Neural progenitor cell (in vitro differentiated cells): ENCODE data around the gene COL8A1. TPM values are rescaled to one million over a fixed set of nuclear protein-coding genes. Genes with fewer than 3 reads are reported as not detected.

ENCODE experiments used
- DNase-seq: peaks from one replicate; pipeline ENCODE4 v3.0.0-alpha.2; 2016; ENCODE audit warnings: low spot score
- H2AFZ ChIP-seq: fragments of 200-600 bp; sonication (generic); replicated peaks from 2 replicates; pipeline ENCODE4 v1.6.1; 2016; ENCODE audit warnings: antibody characterized with exemption
- H3F3A ChIP-seq: fragments of 200-600 bp; sonication (generic); 2 replicates; pipeline ENCODE4 v1.6.1; 2016; ENCODE audit warnings: antibody characterized with exemption, low read depth
- H3K27ac ChIP-seq: fragments of 200-600 bp; sonication (generic); 2 replicates; pipeline ENCODE4 v1.5.1; 2016; ENCODE audit warnings: mild to moderate bottlenecking
- H3K27me3 ChIP-seq: fragments of 200-600 bp; sonication (generic); 2 replicates; pipeline ENCODE4 v1.6.1; 2016; ENCODE audit warnings: mild to moderate bottlenecking, moderate library complexity
- H3K36me3 ChIP-seq: fragments of 200-600 bp; sonication (generic); 2 replicates; pipeline ENCODE4 v1.5.1; 2016
- H3K4me1 ChIP-seq: fragments of 200-600 bp; sonication (generic); 2 replicates; pipeline ENCODE4 v1.6.1; 2016; ENCODE audit warnings: mixed run types
- H3K4me2 ChIP-seq: fragments of 200-600 bp; sonication (generic); 2 replicates; pipeline ENCODE4 v1.6.1; 2016
- H3K4me3 ChIP-seq: fragments of 200-600 bp; sonication (generic); 2 replicates; pipeline ENCODE4 v1.5.1; 2016
- H3K79me2 ChIP-seq: fragments of 200-600 bp; sonication (generic); 2 replicates; pipeline ENCODE4 v1.6.1; 2016; ENCODE audit warnings: low read depth
- H3K9ac ChIP-seq: fragments of 200-600 bp; sonication (generic); 2 replicates; pipeline ENCODE4 v1.6.1; 2016
- H3K9me3 ChIP-seq: fragments of 200-600 bp; sonication (generic); 2 replicates; pipeline ENCODE4 v1.5.1; 2016; ENCODE audit warnings: low read depth
- H4K20me1 ChIP-seq: fragments of 200-600 bp; sonication (generic); 2 replicates; pipeline ENCODE4 v1.6.1; 2016; ENCODE audit warnings: low read depth
- H3K27ac Mint-ChIP-seq: 3 replicates; pipeline ENCODE4 v1.8.0; 2021; ENCODE audit warnings: mixed read lengths
- H3K27me3 Mint-ChIP-seq: 2 replicates; pipeline ENCODE4 v1.8.0; 2022; ENCODE audit warnings: low read depth, mild to moderate bottlenecking, inconsistent platforms, moderate library complexity, mixed read lengths; ENCODE audit not compliant: insufficient read depth
- H3K36me3 Mint-ChIP-seq: 3 replicates; pipeline ENCODE4 v1.8.0; 2021; ENCODE audit warnings: mixed read lengths
- H3K4me1 Mint-ChIP-seq: 3 replicates; pipeline ENCODE4 v1.8.0; 2021; ENCODE audit warnings: mixed read lengths
- H3K4me3 Mint-ChIP-seq: 3 replicates; pipeline ENCODE4 v1.8.0; 2021; ENCODE audit warnings: mild to moderate bottlenecking, moderate library complexity, mixed read lengths
- H3K9me3 Mint-ChIP-seq: 3 replicates; pipeline ENCODE4 v1.8.0; 2020; ENCODE audit warnings: mixed read lengths
- CTCF ChIP-seq: fragments of 200-600 bp; sonication (generic); IDR thresholded peaks from 2 replicates; pipeline ENCODE4 v1.5.1; 2017; ENCODE audit warnings: antibody characterized with exemption, mild to moderate bottlenecking
- EZH2 ChIP-seq: fragments of 200-600 bp; sonication (generic); IDR thresholded peaks from 2 replicates; pipeline ENCODE4 v1.6.1; 2017; ENCODE audit warnings: antibody characterized with exemption, mild to moderate bottlenecking, moderate library complexity
- EZH2phosphoT487 ChIP-seq: fragments of 200-600 bp; sonication (generic); IDR thresholded peaks from 2 replicates; pipeline ENCODE4 v1.6.1; 2017; ENCODE audit warnings: antibody characterized with exemption
- total RNA-seq: library from RNA; depleted of rRNA; stranded (reverse); fragments of >200 nt; gene quantifications from 2 replicates; pipeline ENCODE4 v1.2.3, GENCODE V29; 2015; ENCODE audit warnings: low replicate concordance

Gene COL8A1
- total RNA-seq, 1 donor from 2014 or later: not detected

- Mint-ChIP-seq H3K9me3 (no peaks in the 10 kb centered on the region), H3K4me1 (peaks cover 4% of the 10 kb centered on the region), H3K27me3 (no peaks in the 10 kb centered on the region), H3K36me3 (no peaks in the 10 kb centered on the region), H3K4me3 (no peak overlapping the region), H3K27ac (no peak overlapping the region)
- TF ChIP-seq EZH2phosphoT487 (no peak), CTCF (no peak), EZH2 (no peak)
- Histone ChIP-seq H3K9ac (no peak overlapping the region), H2AFZ (no peak overlapping the region), H3K4me2 (no peak overlapping the region), H3K79me2 (no peaks in the 10 kb centered on the region), H3F3A (no peaks in the 10 kb centered on the region), H3K36me3 (no peaks in the 10 kb centered on the region), H3K27ac (no peak overlapping the region), H3K9me3 (no peaks in the 10 kb centered on the region), H4K20me1 (no peaks in the 10 kb centered on the region), H3K4me3 (no peak overlapping the region), H3K27me3 (no peaks in the 10 kb centered on the region), H3K4me1 (peaks cover 6% of the 10 kb centered on the region)
- DNase-seq: no peak
Observed at GRCh38 chr3:99686469-99686868, 48.1 kb downstream of the COL8A1 start.

- no peaks in the 10 kb centered on the region for H3K36me3 Mint-ChIP-seq
- H3K9me3 Mint-ChIP-seq: no peaks in the 10 kb centered on the region
- Histone ChIP-seq H3K4me3 (no peak overlapping the region), H3K27me3 (no peaks in the 10 kb centered on the region), H3K27ac (no peak overlapping the region), H3K79me2 (no peaks in the 10 kb centered on the region), H2AFZ (no peak overlapping the region), H3K4me1 (peaks cover 6% of the 10 kb centered on the region), H3F3A (no peaks in the 10 kb centered on the region), H3K4me2 (no peak overlapping the region), H4K20me1 (no peaks in the 10 kb centered on the region), H3K36me3 (no peaks in the 10 kb centered on the region), H3K9ac (no peak overlapping the region), H3K9me3 (no peaks in the 10 kb centered on the region)
- TF ChIP-seq CTCF: peak; percentile 84
- no peak for TF ChIP-seq EZH2phosphoT487
- DNase-seq: peak; percentile 69
- H3K27ac Mint-ChIP-seq: no peak overlapping the region
- peaks cover 2% of the 10 kb centered on the region for H3K27me3 Mint-ChIP-seq
- peaks cover 4% of the 10 kb centered on the region for H3K4me1 Mint-ChIP-seq
- no peak overlapping the region for H3K4me3 Mint-ChIP-seq
Observed at GRCh38 chr3:99686955-99687612, 48.7 kb downstream of the COL8A1 start.

- Histone ChIP-seq H3F3A (no peaks in the 10 kb centered on the region), H3K4me1 (peaks cover 6% of the 10 kb centered on the region), H3K79me2 (no peaks in the 10 kb centered on the region), H3K9ac (no peak overlapping the region), H3K27ac (no peak overlapping the region), H3K36me3 (no peaks in the 10 kb centered on the region), H3K27me3 (no peaks in the 10 kb centered on the region), H2AFZ (no peak overlapping the region), H3K9me3 (no peaks in the 10 kb centered on the region), H4K20me1 (no peaks in the 10 kb centered on the region), H3K4me2 (no peak overlapping the region), H3K4me3 (no peak overlapping the region)
- peaks cover 2% of the 10 kb centered on the region for H3K27me3 Mint-ChIP-seq
- no peak overlapping the region for H3K4me3 Mint-ChIP-seq
- TF ChIP-seq EZH2 (no peak), CTCF (no peak), EZH2phosphoT487 (no peak)
- H3K9me3 Mint-ChIP-seq: no peaks in the 10 kb centered on the region
- DNase-seq: no peak
- H3K4me1 Mint-ChIP-seq: peaks cover 4% of the 10 kb centered on the region
- no peak overlapping the region for H3K27ac Mint-ChIP-seq
- H3K36me3 Mint-ChIP-seq: no peaks in the 10 kb centered on the region
Observed at GRCh38 chr3:99690761-99691369, 52.5 kb downstream of the COL8A1 start.
